Parathyroid adenoma (tissue), 2 donors: ENCODE results near the gene SELENOH.

Experiments
- H2AFZ ChIP-seq: fragments of 300-600 bp; sonication (generic); one replicate; pipeline ENCODE4 v1.7.0; 2017; ENCODE audit warnings: antibody characterized with exemption, mild to moderate bottlenecking
- H3K27ac ChIP-seq: fragments of 300-600 bp; sonication (generic); one replicate; pipeline ENCODE4 v1.7.0; 2017
- H3K27me3 ChIP-seq: fragments of 300-600 bp; sonication (generic); one replicate; pipeline ENCODE4 v1.7.0; 2017; ENCODE audit warnings: low read length; ENCODE audit not compliant: control insufficient read depth, insufficient read depth
- H3K36me3 ChIP-seq: fragments of 300-600 bp; sonication (generic); one replicate; pipeline ENCODE4 v1.7.0; 2017; ENCODE audit warnings: low read length; ENCODE audit not compliant: control insufficient read depth, insufficient read depth
- H3K4me1 ChIP-seq: fragments of 300-600 bp; sonication (generic); one replicate; pipeline ENCODE4 v1.7.0; 2017; ENCODE audit warnings: control low read depth
- H3K4me2 ChIP-seq: fragments of 300-600 bp; sonication (generic); one replicate; pipeline ENCODE4 v1.7.0; 2017; ENCODE audit warnings: low read length
- H3K4me3 ChIP-seq: fragments of 300-600 bp; sonication (generic); one replicate; pipeline ENCODE4 v1.7.0; 2017; ENCODE audit warnings: low read depth, low read length
- H3K79me2 ChIP-seq: fragments of 300-600 bp; sonication (generic); one replicate; pipeline ENCODE4 v1.7.0; 2017; ENCODE audit warnings: control low read depth
- H3K9ac ChIP-seq: fragments of 300-600 bp; sonication (generic); one replicate; pipeline ENCODE4 v1.7.0; 2017; ENCODE audit warnings: mild to moderate bottlenecking
- H3K9me3 ChIP-seq: fragments of 300-600 bp; sonication (generic); one replicate; pipeline ENCODE4 v1.7.0; 2017; ENCODE audit warnings: low read length; ENCODE audit not compliant: control insufficient read depth
- CTCF ChIP-seq: fragments of 300-600 bp; sonication (generic); IDR thresholded peaks from one replicate; pipeline ENCODE4 v1.7.0; 2017; ENCODE audit warnings: antibody characterized with exemption, mild to moderate bottlenecking
- donor health status: primary hyperparathyroidism.

The SELENOH gene

GRCh38 chr11:57741132-57742086 lies at the start of gene SELENOH:
Gene SELENOH, plus strand, starts transcription at chr11:57741491. Its CDS starts 105 bp downstream, at chr11:57741596.
- Histone ChIP-seq H3K4me3 (peak within 1 kb of the TSS; percentile 68), H3K36me3 (no peaks in the 10 kb centered on the region), H2AFZ (peak within 1 kb of the TSS; percentile 91), H3K9ac (peak within 1 kb of the TSS; percentile 69), H3K4me1 (no peaks in the 10 kb centered on the region), H3K9me3 (no peaks in the 10 kb centered on the region), H3K27ac (peak within 1 kb of the TSS; percentile 85), H3K4me2 (peak within 1 kb of the TSS; percentile 84), H3K79me2 (no peaks in the 10 kb centered on the region), H3K27me3 (no peaks in the 10 kb centered on the region)
- no peak for TF ChIP-seq CTCF

- Histone ChIP-seq H2AFZ (no peak overlapping the region), H3K27ac (no peak overlapping the region), H3K9me3 (no peaks in the 10 kb centered on the region), H3K79me2 (no peaks in the 10 kb centered on the region), H3K27me3 (no peaks in the 10 kb centered on the region), H3K36me3 (no peaks in the 10 kb centered on the region), H3K4me3 (no peak overlapping the region), H3K4me1 (no peaks in the 10 kb centered on the region), H3K9ac (no peak overlapping the region), H3K4me2 (no peak overlapping the region)
- TF ChIP-seq CTCF, result no peak
These were observed 42.4 kb upstream of the SELENOH start for GRCh38 chr11:57698843-57699365.

- Histone ChIP-seq H3K4me1 (no peaks in the 10 kb centered on the region), H3K4me2 (no peak overlapping the region), H3K9me3 (no peaks in the 10 kb centered on the region), H3K27me3 (no peaks in the 10 kb centered on the region), H3K27ac (no peak overlapping the region), H3K36me3 (no peaks in the 10 kb centered on the region), H3K9ac (no peak overlapping the region), H3K79me2 (no peaks in the 10 kb centered on the region), H3K4me3 (no peak overlapping the region), H2AFZ (no peak overlapping the region)
- no peak for TF ChIP-seq CTCF
These were observed 41.5 kb upstream of the SELENOH start for GRCh38 chr11:57699813-57700212.

- no peaks in the 10 kb centered on the region for H3K4me1 ChIP-seq
- H2AFZ ChIP-seq, result no peak overlapping the region
- H3K27ac ChIP-seq, result no peak overlapping the region
- no peaks in the 10 kb centered on the region for H3K79me2 ChIP-seq
- H3K4me2 ChIP-seq, result no peak overlapping the region
- H3K27me3 ChIP-seq, result no peaks in the 10 kb centered on the region
- H3K9ac ChIP-seq, result no peak overlapping the region
- no peaks in the 10 kb centered on the region for H3K9me3 ChIP-seq
- no peaks in the 10 kb centered on the region for H3K36me3 ChIP-seq
- no peak overlapping the region for H3K4me3 ChIP-seq
- TF ChIP-seq CTCF, result no peak
These were observed 40.9 kb upstream of the SELENOH start for GRCh38 chr11:57700425-57700824.
